GM12892 (cell line): ENCODE results near the gene MFSD2A.

Experiments
- POLR2A ChIP-seq: IDR thresholded peaks from 2 replicates; pipeline ENCODE4 v1.6.1; 2011; ENCODE audit warnings: low read depth, low read length, control low read depth
- POLR2AphosphoS5 ChIP-seq: IDR thresholded peaks from 2 replicates; pipeline ENCODE4 v1.6.1; 2011; ENCODE audit warnings: low read depth, low read length, control low read depth
- TAF1 ChIP-seq: IDR thresholded peaks from 2 replicates; pipeline ENCODE4 v1.6.1; 2011; ENCODE audit warnings: low read depth, mild to moderate bottlenecking, control low read depth, low read length, borderline replicate concordance

DNA sequence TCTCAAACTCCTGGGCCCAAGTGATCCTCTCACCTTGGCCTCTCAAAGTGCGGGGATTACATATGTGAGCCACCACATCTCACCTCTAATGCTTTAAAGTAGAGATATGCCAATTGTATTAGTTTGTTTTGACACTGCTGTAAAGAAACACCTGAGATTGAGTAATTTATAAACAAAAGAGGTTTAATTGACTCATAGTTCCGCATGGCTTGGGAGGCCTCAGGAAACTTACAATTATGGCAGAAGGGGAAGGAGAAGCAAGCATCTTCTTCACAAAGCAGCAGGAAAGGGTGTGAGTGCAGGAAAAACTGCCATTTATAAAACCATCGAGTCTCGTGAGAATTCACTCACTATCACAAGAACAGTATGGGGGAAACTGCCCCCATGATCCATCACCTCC lies 49.8 kb upstream of the MFSD2A start:
- TF ChIP-seq POLR2AphosphoS5 (no peak), POLR2A (no peak), TAF1 (no peak)
